HepG2 (cell line): ENCODE results near the gene CES3. TPM values are rescaled to one million over a fixed set of nuclear protein-coding genes. Genes with fewer than 3 reads are reported as not detected.

Experiments
- ATAC-seq: fragments of 200-7000 bp; cut with Tn5 transposase; 3 replicates; pipeline ENCODE4 v1.9.1; 2020; ENCODE audit warnings: mild to moderate bottlenecking, moderate library complexity
- BruUV-seq: library from RNA; stranded (reverse); fragments of 400-500 nt; replicated peaks from 2 replicates; lab custom pipeline; 2021; lab: Mats Ljungman, UMichigan
- CTCF ChIA-PET: fragments of 300-600 bp; formaldehyde crosslinking; extraction: SDS; loops from one replicate; lab custom pipeline; 2021; ENCODE audit warnings: low total read pairs, inconsistent platforms, low intra/inter-chr PET ratio; lab: Yijun Ruan, JAX
- POLR2A ChIA-PET: fragments of 350-600 bp; sonication (Branson Sonifier 250); formaldehyde crosslinking; loops from one replicate; lab custom pipeline; 2020; ENCODE audit warnings: antibody characterized with exemption, inconsistent platforms; lab: Yijun Ruan, JAX
- DNase-seq: peaks from one replicate; pipeline ENCODE4 v3.0.0-alpha.2; 2015; ENCODE audit warnings: low spot score
- FAIRE-seq: peaks from 3 replicates; lab custom pipeline; 2011; peaks lifted over from hg19 to GRCh38; lab: Jason Lieb, UNC
- H2AFZ ChIP-seq: one replicate; pipeline ENCODE4 v1.6.1; 2011; ENCODE audit warnings: low read length, inconsistent platforms
- H3K27ac ChIP-seq: fragments of 300-600 bp; 3 replicates; pipeline ENCODE4 v1.8.0; 2011; ENCODE audit warnings: mixed run types, mild to moderate bottlenecking, mixed read lengths, low read length, inconsistent platforms; ENCODE audit not compliant: insufficient read depth; ENCODE audit errors: extremely low read length
- H3K27me3 ChIP-seq, 2 experiments: fragments of 200-600 bp in 1 of 2; 2 replicates in 1 of 2; 3 replicates in 1 of 2; pipeline versions ENCODE4 v1.6.0 to v1.8.0; 2011; ENCODE audit warnings: low read length in 2 of 2, mild to moderate bottlenecking in 2 of 2, moderate library complexity in 2 of 2, inconsistent platforms in 1 of 2; ENCODE audit not compliant: insufficient read depth in 2 of 2, control insufficient read depth in 1 of 2
- H3K36me3 ChIP-seq, 2 experiments: fragments of 200-600 bp in 1 of 2; replicated peaks in 1 of 2; 2 replicates in 1 of 2; 3 replicates in 1 of 2; pipeline versions ENCODE4 v1.5.1 to v1.8.0; 2011; ENCODE audit warnings: low read length in 2 of 2, inconsistent platforms in 1 of 2; ENCODE audit not compliant: insufficient read depth in 2 of 2, control insufficient read depth in 1 of 2
- H3K4me1 ChIP-seq: 2 replicates; pipeline ENCODE4 v1.5.1; 2012; ENCODE audit warnings: low read length, inconsistent platforms; ENCODE audit not compliant: insufficient read depth
- H3K4me2 ChIP-seq: 2 replicates; pipeline ENCODE4 v1.6.0; 2011; ENCODE audit warnings: low read depth, low read length, inconsistent platforms
- H3K4me3 ChIP-seq, 3 experiments: fragments of 200-600 bp in 1 of 3; sonication (generic), shearing (Covaris generic) in 1 of 3; replicated peaks in 1 of 3; 2 replicates each; pipeline ENCODE4 v1.5.1; 2011 to 2016; ENCODE audit warnings: low read length in 3 of 3, inconsistent platforms in 2 of 3, low read depth in 2 of 3, mild to moderate bottlenecking in 2 of 3, control low read depth in 1 of 3, mixed read lengths in 1 of 3; ENCODE audit not compliant: insufficient read depth in 1 of 3
- H3K79me2 ChIP-seq: one replicate; pipeline ENCODE4 v1.6.1; 2011; ENCODE audit warnings: low read length, inconsistent platforms; ENCODE audit not compliant: insufficient read depth
- H3K9ac ChIP-seq: 2 replicates; pipeline ENCODE4 v1.6.0; 2011; ENCODE audit warnings: mild to moderate bottlenecking, low read depth, low read length, inconsistent platforms; ENCODE audit not compliant: insufficient read depth
- H3K9me3 ChIP-seq: 2 replicates; pipeline ENCODE4 v1.5.1; 2012; ENCODE audit warnings: mild to moderate bottlenecking, low read length
- H4K20me1 ChIP-seq: 2 replicates; pipeline ENCODE4 v1.6.0; 2011; ENCODE audit warnings: inconsistent platforms, mild to moderate bottlenecking, low read length, moderate library complexity; ENCODE audit not compliant: insufficient read depth
- KAT2B ChIP-seq: fragments of 150-350 bp; IDR thresholded peaks from 2 replicates; pipeline ENCODE4 v1.6.1; 2014; ENCODE audit warnings: low read depth, low read length, borderline replicate concordance
- MYC ChIP-seq: sonication (generic); formaldehyde crosslinking; IDR thresholded peaks from 2 replicates; pipeline ENCODE4 v1.9.0; 2021; ENCODE audit warnings: missing genetic modification reagents, borderline replicate concordance
- NKX3-1 ChIP-seq: sonication (generic); formaldehyde crosslinking; IDR thresholded peaks from 2 replicates; pipeline ENCODE4 v1.5.0; 2020; ENCODE audit warnings: missing genetic modification reagents
- POLR2A ChIP-seq, 2 experiments: IDR thresholded peaks; 2 replicates each; pipeline ENCODE4 v1.6.1; 2011; ENCODE audit warnings: low read depth in 2 of 2, low read length in 2 of 2, mild to moderate bottlenecking in 1 of 2, moderate library complexity in 1 of 2; ENCODE audit not compliant: insufficient read depth in 1 of 2
- SMAD9 ChIP-seq: sonication (generic); formaldehyde crosslinking; IDR thresholded peaks from 2 replicates; pipeline ENCODE4 v1.5.1; 2020; ENCODE audit warnings: mild to moderate bottlenecking, missing genetic modification reagents
- SP1 ChIP-seq, 2 experiments: fragments of 450-650 bp in 1 of 2; sonication (generic) in 1 of 2; formaldehyde crosslinking in 1 of 2; IDR thresholded peaks; 2 replicates each; pipeline versions ENCODE4 v1.4.0 to v1.6.1; 2016 to 2020; ENCODE audit warnings: missing genetic modification reagents in 1 of 2
- ZNF253 ChIP-seq: sonication (generic); formaldehyde crosslinking; IDR thresholded peaks from 2 replicates; pipeline ENCODE4 v1.8.0; 2022; ENCODE audit warnings: mild to moderate bottlenecking, missing genetic modification reagents, borderline replicate concordance
- ZNF616 ChIP-seq: sonication (generic); formaldehyde crosslinking; IDR thresholded peaks from 2 replicates; pipeline ENCODE4 v1.5.0; 2020; ENCODE audit warnings: low read depth, mild to moderate bottlenecking, missing genetic modification reagents
- WGBS: methylation state at CpG from one replicate; pipeline ENCODE4 v1.1.6; 2017; ENCODE audit warnings: low lambda C conversion rate; 5-methylcytosine and 5-hydroxymethylcytosine counted together
- in situ Hi-C: cut with HindIII; loops from 2 replicates; pipeline ENCODE4 v1.10.0; 2017; ENCODE audit warnings: low pct_unique_long_range_greater_than_20kb; ENCODE audit not compliant: extremely low pct_ligation_motif_present
- intact Hi-C: fragments of 100-400 bp; cut with micrococcal nuclease; formaldehyde crosslinking; loops from one replicate; pipeline ENCODE4 v1.10.0; 2022; ENCODE audit not compliant: unreplicated experiment
- polyA plus RNA-seq, 8 experiments: library from polyadenylated mRNA; depleted of rRNA in 3 of 8; stranded (reverse) in 7 of 8; unstranded in 1 of 8; fragments of >200 nt; fragmentation: Illumina TruSeq in 4 of 8; extraction: Trizol in 4 of 8; gene quantifications; 2 replicates each; pipeline versions ENCODE4 v1.2.1 to v1.2.3, GENCODE V29; 2011 to 2016; ENCODE audit warnings: low read depth in 4 of 8, missing spikeins in 1 of 8, mixed read lengths in 1 of 8; ENCODE audit not compliant: insufficient read depth in 1 of 8
- total RNA-seq, 5 experiments: library from RNA; depleted of rRNA; stranded (reverse); fragments of >200 nt; fragmentation: Illumina TruSeq; extraction: Trizol; gene quantifications; 2 replicates each; pipeline ENCODE4 v1.2.3, GENCODE V29; 2016; ENCODE audit warnings: low read depth in 1 of 5
- TF ChIP-seq, protein P1 (sequence below): sonication (generic); formaldehyde crosslinking; conservative IDR thresholded peaks from 2 replicates; pipeline ENCODE4 v1.5.0; 2020; ENCODE audit warnings: missing genetic modification reagents
- TF ChIP-seq, protein P2 (sequence below): IDR thresholded peaks from 2 replicates; pipeline ENCODE4 v1.6.1; 2012; ENCODE audit warnings: inconsistent platforms
- TF ChIP-seq, protein P3 (sequence below): sonication (generic); formaldehyde crosslinking; IDR thresholded peaks from 2 replicates; pipeline ENCODE4 v1.4.0; 2020; ENCODE audit warnings: missing genetic modification reagents, borderline replicate concordance
- TF ChIP-seq, protein P4 (sequence below): conservative IDR thresholded peaks from 2 replicates; pipeline ENCODE4 v1.6.1; 2018; ENCODE audit warnings: missing genetic modification reagents
- TF ChIP-seq, protein P5 (sequence below): sonication (generic); formaldehyde crosslinking; IDR thresholded peaks from 2 replicates; pipeline ENCODE4 v1.5.0; 2020; ENCODE audit warnings: missing genetic modification reagents
- TF ChIP-seq, protein P6 (sequence below): sonication (generic); formaldehyde crosslinking; IDR thresholded peaks from 2 replicates; pipeline ENCODE4 v1.8.1; 2023; ENCODE audit warnings: mild to moderate bottlenecking, missing genetic modification reagents

Gene CES3
- total and polyA plus RNA-seq, 2 of the 13 experiments (the other 11 are each of a cell fraction or from before 2014, with no cell fraction given) = 6.6 to 17.4 TPM

DNA sequence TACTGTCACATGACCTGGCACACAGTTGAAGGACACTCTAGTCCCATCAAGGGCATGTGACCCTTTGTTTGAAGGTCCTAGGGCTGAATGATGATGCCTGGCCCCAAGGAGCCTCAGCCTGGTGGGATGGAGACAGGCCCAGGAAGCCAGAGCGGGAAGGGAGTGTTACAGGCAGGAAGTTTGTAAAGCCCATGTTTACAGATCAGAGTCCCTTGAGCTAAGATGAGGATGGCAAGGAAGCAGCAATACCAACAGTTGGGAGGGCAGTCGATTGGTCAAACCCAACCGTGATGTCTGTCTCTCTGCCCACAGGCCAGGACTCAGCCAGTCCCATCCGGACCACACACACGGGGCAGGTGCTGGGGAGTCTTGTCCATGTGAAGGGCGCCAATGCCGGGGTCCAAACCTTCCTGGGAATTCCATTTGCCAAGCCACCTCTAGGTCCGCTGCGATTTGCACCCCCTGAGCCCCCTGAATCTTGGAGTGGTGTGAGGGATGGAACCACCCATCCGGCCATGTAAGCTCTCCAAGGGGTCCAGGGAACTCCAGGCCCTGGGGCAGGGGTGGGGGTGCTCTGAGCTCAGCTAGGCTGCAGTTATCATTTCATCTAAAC, 23.2 kb upstream of the CES3 start:
- H3K27ac ChIP-seq = no peak overlapping the region
- no peaks in the 10 kb centered on the region for H3K9me3 ChIP-seq
- ATAC-seq (no peak), DNase-seq (no peak), FAIRE-seq (peak; percentile 28)
- H3K4me3 ChIP-seq = peak overlapping the region in 1 of 3 experiments; percentile 0; a peak in 1 of 6 replicates
- H3K27me3 ChIP-seq = no peaks in the 10 kb centered on the region; a peak in 1 of 5 replicates
- H4K20me1 ChIP-seq = no peaks in the 10 kb centered on the region; the same call in 1 of the 2 replicates
- peaks cover 32 to 49% of the 10 kb centered on the region in 2 experiments for H3K36me3 ChIP-seq
- no TSS peak for BruUV-seq
- H3K9ac ChIP-seq = no peak overlapping the region
- WGBS = 84% methylated on average over 9 of the region's 10 CpGs
- no peak overlapping the region for H2AFZ ChIP-seq
- ChIA-PET CTCF (no interaction called here), POLR2A (interaction anchor here (0.6 to 2.2 kb wide), 3 partner anchors 18 to 175 kb away, joined by 5 to 9 read pairs (median 6); partner anchors contain the start of gene CDH16)
- peaks cover 33% of the 10 kb centered on the region for H3K79me2 ChIP-seq
- peaks cover 40% of the 10 kb centered on the region for H3K4me1 ChIP-seq
- intact Hi-C loops = loop anchor here (1.0 kb wide), 1 partner anchor 9 kb away; no protein-coding TSS in a partner anchor
- peak overlapping the region; percentile 46 for H3K4me2 ChIP-seq
- in situ Hi-C loops = loop anchor here (5.0 kb wide), 1 partner anchor 36 kb away; no protein-coding TSS in a partner anchor
- TF ChIP-seq MYC (CRISPR knock-in tag) (no peak), ZNF616 (CRISPR knock-in tag) (no peak), POLR2A (IDR thresholded peaks at IDR 0.05; ENCODE audit: insufficient read depth in 1 of 2, low read depth in 2 of 2, low read length in 2 of 2) (peak in 1 of 2 experiments; percentile 37; a peak in 2 of 4 replicates), SP1 (IDR thresholded peaks at IDR 0.05) (no peak), SP1 (CRISPR knock-in tag; IDR thresholded peaks at IDR 0.05) (no peak), NKX3-1 (CRISPR knock-in tag) (no peak), KAT2B (no peak), ZNF253 (CRISPR knock-in tag) (no peak), SMAD9 (CRISPR knock-in tag) (no peak)
- TF ChIP-seq, protein P1, sequence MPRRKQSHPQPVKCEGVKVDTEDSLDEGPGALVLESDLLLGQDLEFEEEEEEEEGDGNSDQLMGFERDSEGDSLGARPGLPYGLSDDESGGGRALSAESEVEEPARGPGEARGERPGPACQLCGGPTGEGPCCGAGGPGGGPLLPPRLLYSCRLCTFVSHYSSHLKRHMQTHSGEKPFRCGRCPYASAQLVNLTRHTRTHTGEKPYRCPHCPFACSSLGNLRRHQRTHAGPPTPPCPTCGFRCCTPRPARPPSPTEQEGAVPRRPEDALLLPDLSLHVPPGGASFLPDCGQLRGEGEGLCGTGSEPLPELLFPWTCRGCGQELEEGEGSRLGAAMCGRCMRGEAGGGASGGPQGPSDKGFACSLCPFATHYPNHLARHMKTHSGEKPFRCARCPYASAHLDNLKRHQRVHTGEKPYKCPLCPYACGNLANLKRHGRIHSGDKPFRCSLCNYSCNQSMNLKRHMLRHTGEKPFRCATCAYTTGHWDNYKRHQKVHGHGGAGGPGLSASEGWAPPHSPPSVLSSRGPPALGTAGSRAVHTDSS (CRISPR knock-in tag) = no peak
- TF ChIP-seq, protein P2, sequence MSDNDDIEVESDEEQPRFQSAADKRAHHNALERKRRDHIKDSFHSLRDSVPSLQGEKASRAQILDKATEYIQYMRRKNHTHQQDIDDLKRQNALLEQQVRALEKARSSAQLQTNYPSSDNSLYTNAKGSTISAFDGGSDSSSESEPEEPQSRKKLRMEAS = peak; percentile 26; the same call in 1 of the 2 replicates
- TF ChIP-seq, protein P3, sequence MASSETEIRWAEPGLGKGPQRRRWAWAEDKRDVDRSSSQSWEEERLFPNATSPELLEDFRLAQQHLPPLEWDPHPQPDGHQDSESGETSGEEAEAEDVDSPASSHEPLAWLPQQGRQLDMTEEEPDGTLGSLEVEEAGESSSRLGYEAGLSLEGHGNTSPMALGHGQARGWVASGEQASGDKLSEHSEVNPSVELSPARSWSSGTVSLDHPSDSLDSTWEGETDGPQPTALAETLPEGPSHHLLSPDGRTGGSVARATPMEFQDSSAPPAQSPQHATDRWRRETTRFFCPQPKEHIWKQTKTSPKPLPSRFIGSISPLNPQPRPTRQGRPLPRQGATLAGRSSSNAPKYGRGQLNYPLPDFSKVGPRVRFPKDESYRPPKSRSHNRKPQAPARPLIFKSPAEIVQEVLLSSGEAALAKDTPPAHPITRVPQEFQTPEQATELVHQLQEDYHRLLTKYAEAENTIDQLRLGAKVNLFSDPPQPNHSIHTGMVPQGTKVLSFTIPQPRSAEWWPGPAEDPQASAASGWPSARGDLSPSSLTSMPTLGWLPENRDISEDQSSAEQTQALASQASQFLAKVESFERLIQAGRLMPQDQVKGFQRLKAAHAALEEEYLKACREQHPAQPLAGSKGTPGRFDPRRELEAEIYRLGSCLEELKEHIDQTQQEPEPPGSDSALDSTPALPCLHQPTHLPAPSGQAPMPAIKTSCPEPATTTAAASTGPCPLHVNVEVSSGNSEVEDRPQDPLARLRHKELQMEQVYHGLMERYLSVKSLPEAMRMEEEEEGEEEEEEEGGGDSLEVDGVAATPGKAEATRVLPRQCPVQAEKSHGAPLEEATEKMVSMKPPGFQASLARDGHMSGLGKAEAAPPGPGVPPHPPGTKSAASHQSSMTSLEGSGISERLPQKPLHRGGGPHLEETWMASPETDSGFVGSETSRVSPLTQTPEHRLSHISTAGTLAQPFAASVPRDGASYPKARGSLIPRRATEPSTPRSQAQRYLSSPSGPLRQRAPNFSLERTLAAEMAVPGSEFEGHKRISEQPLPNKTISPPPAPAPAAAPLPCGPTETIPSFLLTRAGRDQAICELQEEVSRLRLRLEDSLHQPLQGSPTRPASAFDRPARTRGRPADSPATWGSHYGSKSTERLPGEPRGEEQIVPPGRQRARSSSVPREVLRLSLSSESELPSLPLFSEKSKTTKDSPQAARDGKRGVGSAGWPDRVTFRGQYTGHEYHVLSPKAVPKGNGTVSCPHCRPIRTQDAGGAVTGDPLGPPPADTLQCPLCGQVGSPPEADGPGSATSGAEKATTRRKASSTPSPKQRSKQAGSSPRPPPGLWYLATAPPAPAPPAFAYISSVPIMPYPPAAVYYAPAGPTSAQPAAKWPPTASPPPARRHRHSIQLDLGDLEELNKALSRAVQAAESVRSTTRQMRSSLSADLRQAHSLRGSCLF (CRISPR knock-in tag) = no peak
- TF ChIP-seq, protein P4, sequence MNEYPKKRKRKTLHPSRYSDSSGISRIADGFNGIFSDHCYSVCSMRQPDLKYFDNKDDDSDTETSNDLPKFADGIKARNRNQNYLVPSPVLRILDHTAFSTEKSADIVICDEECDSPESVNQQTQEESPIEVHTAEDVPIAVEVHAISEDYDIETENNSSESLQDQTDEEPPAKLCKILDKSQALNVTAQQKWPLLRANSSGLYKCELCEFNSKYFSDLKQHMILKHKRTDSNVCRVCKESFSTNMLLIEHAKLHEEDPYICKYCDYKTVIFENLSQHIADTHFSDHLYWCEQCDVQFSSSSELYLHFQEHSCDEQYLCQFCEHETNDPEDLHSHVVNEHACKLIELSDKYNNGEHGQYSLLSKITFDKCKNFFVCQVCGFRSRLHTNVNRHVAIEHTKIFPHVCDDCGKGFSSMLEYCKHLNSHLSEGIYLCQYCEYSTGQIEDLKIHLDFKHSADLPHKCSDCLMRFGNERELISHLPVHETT = no peak
- TF ChIP-seq, protein P5, sequence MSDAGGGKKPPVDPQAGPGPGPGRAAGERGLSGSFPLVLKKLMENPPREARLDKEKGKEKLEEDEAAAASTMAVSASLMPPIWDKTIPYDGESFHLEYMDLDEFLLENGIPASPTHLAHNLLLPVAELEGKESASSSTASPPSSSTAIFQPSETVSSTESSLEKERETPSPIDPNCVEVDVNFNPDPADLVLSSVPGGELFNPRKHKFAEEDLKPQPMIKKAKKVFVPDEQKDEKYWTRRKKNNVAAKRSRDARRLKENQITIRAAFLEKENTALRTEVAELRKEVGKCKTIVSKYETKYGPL (CRISPR knock-in tag) = no peak
- TF ChIP-seq, protein P6, sequence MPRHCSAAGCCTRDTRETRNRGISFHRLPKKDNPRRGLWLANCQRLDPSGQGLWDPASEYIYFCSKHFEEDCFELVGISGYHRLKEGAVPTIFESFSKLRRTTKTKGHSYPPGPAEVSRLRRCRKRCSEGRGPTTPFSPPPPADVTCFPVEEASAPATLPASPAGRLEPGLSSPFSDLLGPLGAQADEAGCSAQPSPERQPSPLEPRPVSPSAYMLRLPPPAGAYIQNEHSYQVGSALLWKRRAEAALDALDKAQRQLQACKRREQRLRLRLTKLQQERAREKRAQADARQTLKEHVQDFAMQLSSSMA (CRISPR knock-in tag) = 0 out of 2 replicates have a peak, but pooled peaks have one; percentile 44
